ENCODE measurements around the gene TBC1D10A.

GRCh38 chr22:30279046-30279788 is 47.5 kb downstream of the TBC1D10A start:
- TF ChIP-seq CTCF (IDR thresholded peaks at IDR 0.05 in 2 of 3, conservative IDR thresholded peaks at IDR 0.05 in 1 of 3; ENCODE audit: borderline replicate concordance in 1 of 3, insufficient read depth in 1 of 3, low read depth in 2 of 3, low read length in 2 of 3), result no peak
- no peak for TF ChIP-seq EZH2phosphoT487 (IDR thresholded peaks at IDR 0.05; ENCODE audit: borderline replicate concordance)
- no peak for TF ChIP-seq EZH2 (IDR thresholded peaks at IDR 0.05)
- TF ChIP-seq REST (IDR thresholded peaks at IDR 0.05; ENCODE audit: low read depth), result no peak
- no peak for TF ChIP-seq JUND (IDR thresholded peaks at IDR 0.05)
- TF ChIP-seq POLR2AphosphoS5 (IDR thresholded peaks at IDR 0.05; ENCODE audit: low read depth, low read length), result no peak

All from HCT116 (cell line).